HG02870 (cell line): ENCODE measurements around the gene ABCC9.
"Not testable (repeated sequence)": the region's sequence is repeated elsewhere in the genome, so short reads cannot be mapped to it uniquely, and the experiment has no call there.

ENCODE experiments used
- ATAC-seq: cut with Tn5 transposase; IDR thresholded peaks from one replicate; pipeline ENCODE4 v1.9.1; 2021; ENCODE audit warnings: mild to moderate bottlenecking, moderate library complexity; ENCODE audit not compliant: unreplicated experiment

ABCC9 gene

DNA sequence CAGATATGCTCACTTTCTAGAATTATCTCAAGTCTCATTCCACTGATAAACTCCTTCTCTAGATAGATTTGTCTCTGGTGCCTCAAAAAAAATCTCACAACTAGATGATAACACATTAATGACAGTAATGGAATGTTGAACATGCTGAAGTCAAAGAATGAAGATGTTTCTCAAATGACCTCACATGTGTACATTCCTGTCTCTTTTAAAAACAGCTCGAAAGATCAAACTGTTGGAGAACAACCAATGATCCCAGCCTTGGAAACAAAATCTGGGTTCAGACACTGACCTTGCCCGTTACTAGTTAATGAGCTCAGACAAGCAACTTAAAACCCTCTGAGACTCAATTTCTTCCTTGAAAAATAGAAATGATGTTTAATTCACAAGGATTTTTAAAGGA is 122.0 kb downstream of the ABCC9 start:
- ATAC-seq, result no peak

DNA sequence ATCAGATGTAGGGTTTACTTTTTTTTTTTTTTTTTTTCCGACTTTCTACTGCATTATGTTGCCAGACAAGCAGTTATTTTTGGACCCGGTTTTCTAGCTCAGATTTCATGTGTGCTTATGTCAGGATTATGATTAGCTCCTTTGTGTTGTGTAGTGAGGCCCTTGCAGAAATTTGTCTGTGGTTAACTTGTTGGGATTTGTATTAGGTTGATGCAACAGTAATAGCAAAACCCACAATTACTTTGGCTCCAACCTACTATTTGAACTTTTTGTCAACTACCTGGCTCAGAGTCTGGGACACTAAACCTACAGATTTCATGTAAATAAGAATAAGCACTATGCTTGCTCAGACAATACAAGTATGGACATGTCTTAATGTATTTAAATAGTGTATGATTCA is 122.6 kb downstream of the ABCC9 start:
- no peak for ATAC-seq

DNA sequence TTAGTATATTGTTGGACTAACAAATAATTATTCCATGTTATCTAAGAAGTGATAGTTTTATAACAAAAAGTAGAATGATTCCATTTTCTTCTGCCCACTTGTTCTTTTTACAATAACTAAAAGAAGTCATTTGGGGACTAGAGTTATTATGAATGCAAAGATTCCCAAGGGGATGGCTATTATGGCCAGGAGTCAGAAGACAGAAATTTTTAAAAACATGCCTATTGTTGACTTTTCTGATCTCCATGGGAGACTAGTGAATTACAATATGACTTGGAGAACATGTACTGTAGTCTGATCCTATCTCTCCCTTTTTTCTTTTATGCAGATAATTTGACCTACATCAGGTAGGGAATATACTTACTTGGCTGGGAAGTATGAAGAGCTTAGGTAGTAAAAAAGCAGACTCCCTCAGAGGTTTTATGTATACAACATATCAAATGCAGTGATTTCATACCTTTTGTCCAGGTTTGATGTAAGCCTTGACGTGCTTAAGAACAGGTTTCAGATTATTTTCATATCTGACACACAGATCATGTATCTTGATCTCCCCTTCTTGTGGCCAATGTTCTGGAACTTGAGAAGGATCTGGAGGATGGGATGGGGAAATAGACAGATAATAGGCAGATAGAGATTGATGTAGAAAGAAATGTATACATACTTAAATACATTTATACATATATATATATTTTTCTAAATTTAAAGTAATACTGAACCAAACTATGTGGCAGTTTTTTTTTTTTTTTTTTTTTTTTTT is 125.7 kb downstream of the ABCC9 start:
- ATAC-seq, result no peak

DNA sequence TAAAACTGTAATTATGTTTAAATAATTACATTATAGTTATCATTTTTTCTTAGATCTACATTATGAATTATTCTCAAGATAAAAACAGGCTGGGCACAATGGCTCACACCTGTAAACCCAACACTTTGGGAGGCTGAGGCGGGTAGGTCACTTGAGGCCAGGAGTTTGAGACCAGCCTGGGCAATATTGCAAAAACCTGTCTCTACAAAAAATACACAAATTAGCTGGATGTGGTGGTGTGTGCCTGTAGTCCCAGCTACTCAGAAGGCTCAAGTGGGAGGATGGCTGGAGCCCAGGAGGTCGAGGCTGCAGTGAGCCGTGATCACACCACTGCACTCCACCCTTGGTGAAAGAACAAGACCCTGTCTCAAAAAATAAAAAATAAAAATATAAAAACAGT is 126.4 kb downstream of the ABCC9 start:
- no peak for ATAC-seq

DNA sequence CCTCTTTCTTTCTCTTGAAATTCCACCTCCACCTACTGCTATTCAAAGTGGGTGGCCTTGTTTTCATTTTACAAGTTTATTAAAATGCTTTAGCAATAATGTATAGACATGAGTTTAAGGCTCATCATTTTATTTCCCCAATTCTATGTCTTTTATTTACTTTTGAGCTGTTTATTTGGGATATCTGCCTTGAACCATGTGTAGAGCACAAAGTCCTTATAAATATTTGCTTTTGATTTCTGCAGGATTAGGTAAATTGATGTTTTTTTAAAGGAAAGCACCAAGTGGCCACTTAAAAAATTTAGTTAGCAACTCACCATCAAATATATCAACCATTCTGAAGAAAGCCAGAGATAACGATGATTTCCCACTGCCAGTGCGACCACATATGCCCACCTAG is 126.9 kb downstream of the ABCC9 start:
- ATAC-seq, result no peak

DNA sequence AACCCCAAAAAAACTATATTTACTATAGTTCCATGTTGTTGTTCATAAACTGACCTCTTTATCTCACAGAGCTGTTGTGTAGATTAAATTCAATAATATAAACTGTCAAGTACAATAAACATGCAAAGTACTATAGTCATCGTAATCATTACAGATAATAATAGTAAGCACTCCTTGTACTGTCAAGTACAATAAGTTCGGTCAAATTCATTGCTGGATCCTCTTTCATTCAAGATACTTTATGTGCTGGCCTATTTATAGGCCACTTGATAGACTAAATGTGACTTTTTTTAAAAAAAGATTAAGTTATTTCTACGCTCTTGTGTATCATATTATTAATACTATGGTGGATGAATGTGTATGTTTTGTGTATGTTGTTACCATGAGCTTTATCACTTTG is 127.5 kb downstream of the ABCC9 start:
- no peak for ATAC-seq

DNA sequence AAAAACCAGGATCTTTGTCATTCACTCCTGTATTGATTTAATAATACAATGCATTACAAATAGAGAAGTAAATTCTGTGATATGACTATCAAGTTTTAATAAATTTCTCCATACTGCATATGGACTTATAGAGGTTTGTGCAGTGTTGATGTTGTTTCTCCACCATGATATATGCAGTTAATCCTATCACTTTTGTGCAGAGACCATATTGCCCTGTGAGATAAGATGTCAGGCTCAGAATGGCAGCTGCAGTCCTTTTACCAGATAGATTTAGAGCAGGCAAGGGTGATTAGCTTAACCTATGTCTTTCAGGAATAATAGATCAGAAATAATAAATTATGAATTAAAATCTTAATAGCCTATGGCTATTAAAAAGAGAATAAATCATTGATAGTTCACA is 128.1 kb downstream of the ABCC9 start:
- ATAC-seq, result no peak

DNA sequence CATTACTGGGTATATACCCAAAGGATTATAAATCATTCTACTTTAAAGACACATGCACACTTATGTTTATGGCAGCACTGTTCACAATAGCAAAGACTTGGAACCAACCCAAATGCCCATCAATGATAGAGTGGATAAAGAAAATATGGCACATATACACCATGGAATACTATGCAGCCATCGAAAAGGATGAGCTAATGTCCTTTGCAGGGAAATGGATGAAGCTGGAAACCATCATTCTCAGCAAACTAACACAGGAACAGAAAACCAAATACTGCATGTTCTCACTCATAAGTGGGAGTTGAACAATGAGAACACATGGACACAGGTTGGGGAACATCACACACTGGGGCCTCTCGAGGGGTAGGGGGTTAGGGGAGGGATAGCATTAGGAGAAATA is 128.9 kb downstream of the ABCC9 start:
- not testable (repeated sequence) for ATAC-seq

DNA sequence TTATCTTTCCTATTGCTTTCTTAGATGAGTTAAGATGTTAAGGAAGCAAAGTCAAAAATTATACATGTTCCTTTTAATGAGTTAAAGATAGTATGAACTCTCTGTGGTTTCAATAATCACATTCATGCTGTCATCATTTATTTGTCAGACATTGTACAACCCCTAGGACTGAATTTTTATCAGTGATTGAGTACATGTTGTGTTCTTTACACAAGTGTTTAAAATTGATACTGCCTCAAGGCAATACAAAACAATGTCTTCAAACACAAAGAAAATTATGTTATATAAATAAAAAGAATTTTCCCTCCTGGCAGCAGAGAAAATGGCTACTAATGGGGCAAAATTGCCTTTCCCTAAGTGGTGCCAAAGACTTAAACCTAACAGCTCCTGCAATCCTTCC is 132.1 kb downstream of the ABCC9 start:
- ATAC-seq, result no peak

DNA sequence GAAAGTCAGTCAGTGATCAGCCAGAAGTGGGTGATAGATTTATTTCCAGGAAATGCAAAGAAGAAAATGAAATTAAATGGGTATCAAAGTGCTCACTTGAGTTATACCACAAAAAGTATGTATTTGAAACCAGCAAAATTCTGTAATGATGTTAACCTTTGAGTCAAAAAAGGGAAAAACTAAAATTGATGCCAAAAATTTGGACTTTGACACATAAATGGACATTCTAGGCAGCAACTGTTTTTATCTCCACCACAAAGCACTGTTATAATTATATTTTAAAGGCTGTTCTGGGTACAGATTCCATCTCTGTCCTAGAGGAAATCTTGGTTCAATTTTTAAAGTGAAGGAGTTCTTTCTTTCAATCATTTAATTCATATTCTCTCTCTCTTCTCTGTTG is 135.0 kb downstream of the ABCC9 start:
- ATAC-seq, result no peak

DNA sequence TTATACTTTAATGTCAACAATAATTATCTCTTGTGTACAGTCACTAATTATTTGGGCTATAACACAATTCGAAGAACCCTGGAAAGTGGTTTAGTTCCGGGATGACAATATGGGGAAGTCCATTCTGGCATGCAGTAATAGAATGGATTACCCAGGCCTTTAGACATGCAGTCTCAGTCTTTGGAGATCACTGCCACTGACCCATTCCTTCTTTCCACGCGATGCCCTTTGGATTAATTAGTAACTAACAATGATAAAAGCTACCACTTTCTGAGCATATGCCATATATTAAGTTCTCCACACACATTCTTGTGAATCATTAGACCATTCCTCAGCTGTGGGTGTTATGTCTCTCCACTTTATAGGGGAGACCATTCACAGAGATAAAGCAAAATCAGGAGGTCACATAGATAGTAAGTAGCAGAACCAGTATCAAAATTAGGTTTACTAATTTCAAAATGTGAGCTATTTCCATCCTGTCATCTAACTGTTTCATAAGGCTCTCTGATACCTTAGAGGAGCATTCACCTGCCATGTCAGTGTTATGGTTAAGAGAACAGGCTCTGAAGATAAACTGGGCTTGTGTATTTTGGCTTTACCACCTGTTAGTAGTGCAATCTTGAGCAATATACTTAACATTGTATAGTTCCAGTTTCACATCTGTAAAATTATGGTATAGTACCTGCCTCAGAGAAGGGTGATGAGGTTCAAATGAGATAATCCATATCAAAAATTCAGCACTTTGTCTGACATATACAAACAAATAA is 139.5 kb downstream of the ABCC9 start:
- no peak for ATAC-seq

DNA sequence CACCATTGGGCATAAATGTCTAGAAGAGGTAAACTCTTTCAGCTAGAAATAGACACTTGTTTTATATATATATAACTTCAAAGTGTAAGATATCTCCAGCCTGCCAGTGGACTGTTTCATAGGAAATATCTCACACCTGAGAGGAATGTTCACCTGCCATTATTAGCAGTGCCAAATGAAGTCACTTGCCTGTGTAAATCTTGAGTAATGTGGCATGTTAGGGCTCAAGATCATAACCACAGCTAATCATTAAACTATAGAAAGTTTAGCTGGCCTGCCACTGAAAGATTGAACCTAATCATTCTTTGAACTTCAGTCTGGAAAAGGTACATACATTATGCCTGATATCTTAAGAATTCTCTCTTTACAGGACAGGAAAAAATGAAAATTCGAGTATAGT is 141.2 kb downstream of the ABCC9 start:
- no peak for ATAC-seq

DNA sequence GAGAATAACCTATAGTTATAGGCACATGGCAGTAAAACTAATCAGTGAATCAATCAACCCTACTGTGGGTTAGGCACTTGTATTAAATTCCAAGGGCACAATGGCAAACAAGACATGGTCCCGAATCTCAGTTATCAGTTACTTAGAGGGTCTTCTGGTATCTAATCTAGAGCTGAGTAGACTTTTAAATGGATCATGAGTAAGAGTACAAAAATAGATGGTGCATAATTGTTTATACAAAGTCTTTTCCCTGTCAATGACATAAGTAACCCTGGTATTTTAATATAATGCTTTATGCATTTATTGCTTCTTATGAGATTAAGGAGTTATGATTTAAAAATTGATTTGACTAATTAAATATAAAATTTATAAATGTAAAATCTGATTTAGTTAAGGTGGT is 143.7 kb downstream of the ABCC9 start:
- no peak for ATAC-seq

DNA sequence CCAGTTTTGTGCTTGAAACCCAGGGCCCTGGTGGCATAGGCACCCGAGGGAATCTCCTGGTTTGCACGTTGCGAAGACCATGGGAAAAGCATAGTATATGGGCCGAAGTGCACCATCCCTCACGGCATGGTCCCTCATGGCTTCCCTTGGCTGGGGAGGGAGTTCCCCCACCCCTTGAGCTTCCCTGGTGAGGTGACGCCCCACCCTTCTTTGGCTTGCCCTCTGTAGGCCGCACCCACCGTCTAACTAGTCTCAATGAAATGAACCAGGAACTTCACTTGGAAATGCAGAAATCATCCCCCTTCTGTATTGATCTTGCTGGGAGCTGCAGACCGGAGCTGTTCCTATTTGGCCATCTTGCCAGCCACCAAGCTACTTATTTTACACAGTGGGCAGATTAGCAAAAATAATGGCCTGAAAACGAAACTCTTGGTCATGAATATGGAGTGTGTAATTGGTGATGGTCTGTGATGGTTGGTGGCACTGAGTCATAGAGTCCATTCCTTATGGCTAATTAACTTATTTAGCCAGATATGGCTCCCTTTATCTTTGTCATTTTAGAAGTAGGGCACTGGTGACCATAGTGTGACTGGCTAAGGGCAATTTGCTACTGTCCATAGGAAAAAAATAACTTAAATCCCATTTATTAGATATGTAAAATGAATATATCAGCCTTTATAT is 145.4 kb downstream of the ABCC9 start:
- ATAC-seq, result no peak

DNA sequence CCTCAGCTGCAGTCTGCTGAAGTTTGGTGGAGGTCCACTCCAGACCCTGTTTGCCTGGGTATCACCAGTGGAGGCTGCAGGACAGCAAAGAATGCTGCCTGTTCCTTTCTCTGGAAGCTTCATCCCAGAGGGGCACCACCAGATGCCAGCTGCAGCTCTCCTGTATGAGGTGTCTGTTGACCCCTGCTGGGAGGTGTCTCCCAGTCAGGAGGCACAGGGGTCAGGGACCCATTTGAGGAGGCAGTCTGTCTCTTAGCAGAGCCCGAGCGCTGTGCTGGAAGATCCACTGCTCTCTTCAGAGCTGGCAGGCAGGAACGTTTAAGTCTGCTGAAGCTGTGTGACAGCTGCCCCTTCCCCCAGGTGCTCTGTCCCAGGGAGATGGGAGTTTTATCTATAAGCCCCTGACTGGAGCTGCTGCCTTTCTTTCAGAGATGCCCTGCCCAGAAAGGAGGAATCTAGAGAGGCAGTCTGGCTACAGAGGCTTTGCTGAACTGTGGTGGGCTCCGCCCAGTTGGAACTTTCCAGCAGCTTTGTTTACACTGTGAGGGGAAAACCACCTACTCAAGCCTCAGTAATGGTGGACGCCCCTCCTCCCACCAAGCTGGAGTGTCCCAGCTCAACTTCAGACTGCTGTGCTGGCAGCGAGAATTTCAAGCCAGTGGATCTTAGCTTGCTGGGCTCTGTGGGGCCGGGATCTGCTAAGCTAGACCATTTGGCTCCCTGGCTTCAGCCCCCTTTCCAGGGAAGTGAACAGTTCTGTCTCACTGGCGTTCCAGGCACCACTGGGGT is 146.2 kb downstream of the ABCC9 start:
- not testable (repeated sequence) for ATAC-seq

DNA sequence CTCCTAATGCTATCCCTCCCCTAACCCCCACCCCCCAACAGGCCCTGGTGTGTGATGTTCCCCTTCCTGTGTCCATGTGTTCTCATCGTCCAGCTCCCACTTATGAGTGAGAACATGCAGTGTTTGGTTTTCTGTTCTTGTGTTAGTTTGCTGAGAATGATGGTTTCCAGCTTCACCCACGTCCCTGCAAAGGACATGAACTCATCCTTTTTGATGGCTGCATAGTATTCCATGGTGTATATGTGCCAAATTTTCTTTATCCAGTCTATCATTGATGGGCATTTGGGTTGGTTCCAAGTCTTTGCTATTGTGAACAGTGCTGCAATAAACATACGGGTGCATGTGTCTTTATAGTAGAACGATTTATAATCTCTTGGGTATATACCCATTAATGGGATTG is 151.5 kb downstream of the ABCC9 start:
- ATAC-seq, result not testable (repeated sequence)

DNA sequence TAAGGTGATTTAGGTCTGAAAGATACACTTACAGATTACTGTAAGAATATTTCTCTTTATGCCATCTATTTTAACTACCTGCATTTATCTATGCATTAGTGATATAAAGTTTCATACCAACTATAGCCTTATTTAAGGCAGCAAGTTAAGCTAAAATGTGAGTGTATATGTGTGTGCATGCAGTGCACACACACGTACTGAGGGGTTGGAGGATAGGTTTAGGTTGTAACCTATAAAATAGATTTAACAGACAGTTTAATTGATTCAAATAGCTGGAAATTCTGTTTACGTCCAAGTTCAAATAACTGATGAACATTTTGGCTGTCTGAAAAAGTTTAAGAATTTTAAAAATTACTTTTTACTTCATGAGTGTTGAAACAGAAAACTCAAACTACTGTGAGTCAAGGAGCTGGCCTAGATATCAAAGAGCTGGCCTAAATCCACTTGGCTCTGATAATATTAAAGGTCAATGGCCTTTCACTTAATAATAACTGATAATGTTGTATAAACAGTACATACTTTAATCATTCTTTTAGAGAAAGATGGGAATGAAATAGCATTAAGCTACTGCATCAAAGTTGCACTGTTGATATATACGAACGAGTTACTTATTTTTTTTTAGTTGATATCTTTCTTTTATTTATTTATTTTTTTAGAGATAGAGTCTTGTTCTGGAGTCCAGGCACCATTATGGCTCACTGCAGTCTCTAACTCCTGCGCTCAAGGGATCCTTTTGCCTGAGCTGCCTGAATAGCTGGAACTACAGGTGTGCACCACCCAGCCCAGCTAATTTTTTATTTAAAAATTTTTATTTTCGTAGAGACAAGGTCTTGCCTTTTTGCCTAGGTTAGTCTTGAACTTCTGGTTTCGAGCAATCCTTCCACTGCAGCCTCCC is 152.9 kb downstream of the ABCC9 start:
- no peak for ATAC-seq

DNA sequence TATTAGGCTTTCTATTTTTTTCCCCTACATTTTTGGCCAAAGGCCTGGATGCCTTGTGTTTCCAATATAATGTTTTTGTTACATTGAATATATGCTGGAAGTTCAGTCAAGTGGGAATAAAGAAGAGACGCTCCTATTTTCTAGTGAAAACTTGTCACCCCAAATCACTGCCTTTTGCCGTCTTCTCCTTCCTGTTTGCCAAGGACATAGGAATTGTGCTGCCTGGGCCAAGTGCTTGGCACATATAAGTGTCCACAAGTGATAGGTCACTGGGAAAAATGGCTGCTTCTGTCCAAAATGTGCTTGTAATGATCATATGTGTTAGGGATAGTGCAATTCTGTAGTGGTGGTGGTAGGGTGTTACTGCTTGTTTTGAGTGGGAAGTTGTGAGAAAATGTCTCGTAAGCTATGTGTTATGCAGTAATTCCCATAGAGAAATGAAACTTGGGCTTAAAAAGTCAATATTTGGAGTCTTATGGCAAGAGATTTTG is 155.1 kb downstream of the ABCC9 start:
- ATAC-seq, result no peak

DNA sequence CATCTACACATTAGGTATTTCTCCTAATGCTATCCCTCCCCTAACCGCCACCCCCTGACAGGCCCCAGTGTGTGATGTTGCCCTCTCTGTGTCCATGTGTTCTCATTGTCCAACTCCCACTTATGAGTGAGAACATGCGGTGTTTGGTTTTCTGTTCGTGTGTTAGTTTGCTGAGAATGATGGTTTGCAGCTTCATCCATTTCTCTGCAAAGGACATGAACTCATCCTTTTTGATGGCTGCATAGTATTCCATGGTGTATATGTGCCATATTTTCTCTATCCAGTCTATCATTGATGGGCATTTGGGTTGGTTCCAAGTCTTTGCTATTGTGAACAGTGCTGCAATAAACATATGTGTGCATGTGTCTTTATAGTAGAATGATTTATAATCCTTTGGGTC is 158.5 kb downstream of the ABCC9 start:
- not testable (repeated sequence) for ATAC-seq

DNA sequence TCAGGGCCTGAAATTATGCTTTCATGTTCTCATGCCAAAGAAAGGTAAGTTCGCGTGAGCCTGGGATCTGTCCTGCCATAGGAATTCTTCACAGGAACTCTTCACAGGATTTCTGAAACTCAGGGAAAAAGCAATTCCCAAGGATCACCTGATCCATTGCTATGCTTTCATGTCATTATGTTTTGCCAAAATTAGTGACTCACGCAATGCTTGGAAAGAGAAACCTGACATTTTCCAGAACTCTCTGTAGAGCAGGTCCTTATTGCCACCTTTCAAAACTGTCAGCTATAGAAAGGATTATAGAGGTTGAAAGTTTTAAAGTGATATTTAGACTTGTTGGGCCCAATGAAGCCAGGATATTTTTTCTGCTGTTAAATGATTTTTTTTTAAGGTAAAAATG is 160.4 kb downstream of the ABCC9 start:
- no peak for ATAC-seq
